HAP-1 (cell line): Measurements from ENCODE around the gene APH1A.
A peak's percentile ranks its signal among the peaks of the same experiment; 100 is the strongest.
"Not testable (repeated sequence)": the region's sequence is repeated elsewhere in the genome, so short reads cannot be mapped to it uniquely, and the experiment has no call there.

Source experiments
- DNase-seq, 2 experiments: peaks; one replicate each; pipeline ENCODE4 v3.0.0-alpha.2; 2016 to 2020; ENCODE audit warnings: low spot score in 2 of 2
- H3K27me3 ChIP-seq: fragments of 250-450 bp; sonication (Bioruptor Pico); 2 replicates; pipeline ENCODE4 v1.5.1; 2020; ENCODE audit warnings: low read depth, mild to moderate bottlenecking, moderate library complexity
- H3K36me3 ChIP-seq: fragments of 250-450 bp; sonication (Bioruptor Pico); replicated peaks from 2 replicates; pipeline ENCODE4 v1.5.1; 2020; ENCODE audit warnings: mild to moderate bottlenecking
- H3K4me1 ChIP-seq: fragments of 250-450 bp; sonication (Bioruptor Pico); 2 replicates; pipeline ENCODE4 v1.5.1; 2020; ENCODE audit warnings: mild to moderate bottlenecking
- H3K4me3 ChIP-seq: fragments of 250-450 bp; sonication (Bioruptor Pico); 2 replicates; pipeline ENCODE4 v1.5.1; 2020; ENCODE audit warnings: mild to moderate bottlenecking, moderate library complexity
- H3K9me3 ChIP-seq: fragments of 250-450 bp; sonication (Bioruptor Pico); 2 replicates; pipeline ENCODE4 v1.5.1; 2020; ENCODE audit warnings: mild to moderate bottlenecking, moderate library complexity
- in situ Hi-C: fragments of 300-500 bp; cut with MboI; formaldehyde crosslinking; loops from 3 replicates; pipeline ENCODE4 v1.14.3; 2020; ENCODE audit warnings: low sequenced_read_pairs, inconsistent platforms, mixed read lengths

APH1A gene

GRCh38 chr1:150268705-150269403, at the start of gene APH1A:
Gene APH1A (minus strand): TSS chr1:150269016. CDS start chr1:150268810, 206 bp downstream.
- peaks cover 3% of the 10 kb centered on the region for H3K4me1 ChIP-seq
- in situ Hi-C loops, result no loop called here

GRCh38 chr1:150314691-150315090, 45.9 kb upstream of the APH1A start:
- H3K4me1 ChIP-seq, H3K9me3 ChIP-seq, H3K36me3 ChIP-seq, H3K27me3 ChIP-seq, in situ Hi-C loops, DNase-seq, H3K4me3 ChIP-seq: not testable (repeated sequence)

More at GRCh38 chr1:150268705-150269403, at the start of gene APH1A:
- H3K36me3 ChIP-seq, result peaks cover 26% of the 10 kb centered on the region
- H3K4me3 ChIP-seq, result peak within 1 kb of the TSS; percentile 80
- DNase-seq, result peak; percentile 92 to 98
- H3K9me3 ChIP-seq, result no peaks in the 10 kb centered on the region
- no peaks in the 10 kb centered on the region for H3K27me3 ChIP-seq

- H3K4me1 ChIP-seq, result peaks cover 3% of the 10 kb centered on the region; the same call in 1 of the 2 replicates
- peaks cover 12% of the 10 kb centered on the region for H3K36me3 ChIP-seq
- H3K27me3 ChIP-seq, result no peaks in the 10 kb centered on the region
- no peaks in the 10 kb centered on the region for H3K9me3 ChIP-seq
- in situ Hi-C loops, result no loop called here
- DNase-seq, result no peak
- no peak overlapping the region for H3K4me3 ChIP-seq
These were observed 42.9 kb upstream of the APH1A start for GRCh38 chr1:150311762-150312161.

GRCh38 chr1:150309758-150310508, 41.1 kb upstream of the APH1A start:
- Histone ChIP-seq H3K4me1 (peaks cover 3% of the 10 kb centered on the region; the same call in 1 of the 2 replicates), H3K9me3 (no peaks in the 10 kb centered on the region), H3K36me3 (peaks cover 20% of the 10 kb centered on the region), H3K27me3 (no peaks in the 10 kb centered on the region), H3K4me3 (no peak overlapping the region)
- DNase-seq, result no peak
- in situ Hi-C loops, result no loop called here

GRCh38 chr1:150308585-150308984, 39.8 kb upstream of the APH1A start:
- H3K9me3 ChIP-seq, in situ Hi-C loops: not testable (repeated sequence)

GRCh38 chr1:150302902-150303301, 34.1 kb upstream of the APH1A start:
- peaks cover 61% of the 10 kb centered on the region for H3K36me3 ChIP-seq
- H3K4me1 ChIP-seq, result no peaks in the 10 kb centered on the region
- H3K9me3 ChIP-seq, result no peaks in the 10 kb centered on the region
- H3K27me3 ChIP-seq, result no peaks in the 10 kb centered on the region
- no peak for DNase-seq
- in situ Hi-C loops, result no loop called here
- no peak overlapping the region for H3K4me3 ChIP-seq

More at GRCh38 chr1:150308585-150308984, 39.8 kb upstream of the APH1A start:
- DNase-seq, H3K4me3 ChIP-seq, H3K27me3 ChIP-seq, H3K4me1 ChIP-seq: not testable (repeated sequence)
- H3K36me3 ChIP-seq, result peaks cover 23% of the 10 kb centered on the region

- Histone ChIP-seq H3K4me1 (no peaks in the 10 kb centered on the region), H3K9me3 (no peaks in the 10 kb centered on the region), H3K27me3 (no peaks in the 10 kb centered on the region), H3K4me3 (no peak overlapping the region), H3K36me3 (peaks cover 61% of the 10 kb centered on the region)
- no peak for DNase-seq
- in situ Hi-C loops, result no loop called here
These were observed 33.5 kb upstream of the APH1A start for GRCh38 chr1:150302338-150302737.

- Histone ChIP-seq H3K9me3 (no peaks in the 10 kb centered on the region), H3K4me3 (no peak overlapping the region), H3K4me1 (peaks cover 8% of the 10 kb centered on the region; the same call in 1 of the 2 replicates), H3K27me3 (no peaks in the 10 kb centered on the region), H3K36me3 (peaks cover 76% of the 10 kb centered on the region)
- in situ Hi-C loops, result no loop called here
- no peak for DNase-seq
These were observed 30.9 kb upstream of the APH1A start for GRCh38 chr1:150299716-150300115.

GRCh38 chr1:150295476-150295875, 26.7 kb upstream of the APH1A start:
- Histone ChIP-seq H3K9me3 (no peaks in the 10 kb centered on the region), H3K36me3 (peaks cover 52% of the 10 kb centered on the region), H3K27me3 (no peaks in the 10 kb centered on the region), H3K4me1 (peaks cover 15% of the 10 kb centered on the region), H3K4me3 (no peak overlapping the region)
- DNase-seq, result no peak
- in situ Hi-C loops, result no loop called here

GRCh38 chr1:150293433-150294253, 24.8 kb upstream of the APH1A start, which contains the start of gene MRPS21:
Gene MRPS21 (plus strand): TSS chr1:150293861. CDS start chr1:150294367, 506 bp downstream.
- H3K4me3 ChIP-seq, result peak within 1 kb of the TSS; percentile 65
- H3K9me3 ChIP-seq, result no peaks in the 10 kb centered on the region
- in situ Hi-C loops, result no loop called here
- no peaks in the 10 kb centered on the region for H3K27me3 ChIP-seq
- DNase-seq, result peak; percentile 88 to 94
- peaks cover 37% of the 10 kb centered on the region for H3K36me3 ChIP-seq
- peaks cover 15% of the 10 kb centered on the region for H3K4me1 ChIP-seq

GRCh38 chr1:150288822-150289221, 20.0 kb upstream of the APH1A start:
- no peak for DNase-seq
- Histone ChIP-seq H3K36me3 (no peaks in the 10 kb centered on the region), H3K27me3 (peaks cover 9% of the 10 kb centered on the region; the same call in 1 of the 2 replicates), H3K9me3 (no peaks in the 10 kb centered on the region), H3K4me3 (no peak overlapping the region), H3K4me1 (peaks cover 7% of the 10 kb centered on the region)
- in situ Hi-C loops, result no loop called here

- Histone ChIP-seq H3K4me3 (no peak overlapping the region), H3K36me3 (no peaks in the 10 kb centered on the region), H3K27me3 (peaks cover 9% of the 10 kb centered on the region; the same call in 1 of the 2 replicates), H3K4me1 (peaks cover 6% of the 10 kb centered on the region), H3K9me3 (no peaks in the 10 kb centered on the region)
- in situ Hi-C loops, result no loop called here
- no peak for DNase-seq
These were observed 19.6 kb upstream of the APH1A start for GRCh38 chr1:150288382-150288781.

GRCh38 chr1:150283260-150283659, 14.4 kb upstream of the APH1A start:
- Histone ChIP-seq H3K27me3 (peaks cover 7% of the 10 kb centered on the region; the same call in 1 of the 2 replicates), H3K4me3 (no peak overlapping the region), H3K4me1 (no peaks in the 10 kb centered on the region), H3K36me3 (no peaks in the 10 kb centered on the region), H3K9me3 (no peaks in the 10 kb centered on the region)
- no peak for DNase-seq
- in situ Hi-C loops, result no loop called here
